Endodermal cell (in vitro differentiated cells): ENCODE results near the gene IZUMO4. TPM values are rescaled to one million over a fixed set of nuclear protein-coding genes. Genes with fewer than 3 reads are reported as not detected.

Experiments
- DNase-seq: peaks from one replicate; pipeline ENCODE4 v3.0.0-alpha.2; 2017
- H3K27ac ChIP-seq: 2 replicates; pipeline ENCODE4 v1.5.1; 2013; ENCODE audit warnings: mild to moderate bottlenecking, low read depth, low read length, moderate library complexity
- H3K27me3 ChIP-seq: 2 replicates; pipeline ENCODE4 v1.6.1; 2013; ENCODE audit warnings: mild to moderate bottlenecking, low read length, moderate library complexity; ENCODE audit not compliant: insufficient read depth, control insufficient read depth, poor library complexity, severe bottlenecking
- H3K36me3 ChIP-seq: 2 replicates; pipeline ENCODE4 v1.7.0; 2013; ENCODE audit warnings: mild to moderate bottlenecking, low read length, moderate library complexity; ENCODE audit not compliant: control insufficient read depth, insufficient read depth
- H3K4me1 ChIP-seq: one replicate; pipeline ENCODE4 v1.7.0; 2013; ENCODE audit warnings: low read length; ENCODE audit not compliant: control insufficient read depth, insufficient read depth
- H3K4me3 ChIP-seq: 2 replicates; pipeline ENCODE4 v1.5.1; 2013; ENCODE audit warnings: mild to moderate bottlenecking, low read length, moderate library complexity
- H3K9ac ChIP-seq: 2 replicates; pipeline ENCODE4 v1.6.1; 2013; ENCODE audit warnings: mild to moderate bottlenecking, low read length, moderate library complexity; ENCODE audit not compliant: poor library complexity, severe bottlenecking; ENCODE audit errors: extremely low read depth
- H3K9me3 ChIP-seq: 2 replicates; pipeline ENCODE4 v1.6.1; 2013; ENCODE audit warnings: mild to moderate bottlenecking, low read length, moderate library complexity; ENCODE audit not compliant: control insufficient read depth
- H3K27ac Mint-ChIP-seq: 2 replicates; pipeline ENCODE4 v1.8.0; 2020; ENCODE audit warnings: mixed read lengths
- H3K27me3 Mint-ChIP-seq: 2 replicates; pipeline ENCODE4 v1.8.0; 2021; ENCODE audit warnings: mild to moderate bottlenecking, mixed read lengths; ENCODE audit not compliant: insufficient read depth
- H3K36me3 Mint-ChIP-seq: 2 replicates; pipeline ENCODE4 v1.8.0; 2020; ENCODE audit warnings: low read depth, mixed read lengths
- H3K4me1 Mint-ChIP-seq: 2 replicates; pipeline ENCODE4 v1.8.0; 2020; ENCODE audit warnings: mixed read lengths
- H3K4me3 Mint-ChIP-seq: 2 replicates; pipeline ENCODE4 v1.8.0; 2020; ENCODE audit warnings: mild to moderate bottlenecking, moderate library complexity, mixed read lengths
- H3K9me3 Mint-ChIP-seq: 2 replicates; pipeline ENCODE4 v1.8.0; 2020; ENCODE audit warnings: mild to moderate bottlenecking, mixed read lengths
- CTCF ChIP-seq: fragments of 200-600 bp; sonication (generic); conservative IDR thresholded peaks from 2 replicates; pipeline ENCODE4 v1.5.0; 2021; ENCODE audit warnings: antibody characterized with exemption, mild to moderate bottlenecking
- WGBS, 2 experiments: methylation state at CpG; one replicate each; pipeline versions ENCODE4 v1.1.5 to v1.1.7; 2013; ENCODE audit warnings: missing lambda C conversion rate in 2 of 2, mixed read lengths in 1 of 2; ENCODE audit not compliant: insufficient coverage in 1 of 2, insufficient read length in 1 of 2; 5-methylcytosine and 5-hydroxymethylcytosine counted together
- total RNA-seq, 2 donors: library from RNA; stranded (reverse); fragmentation: NEBNext Ultra II Directional in 1 of 2; extraction: Animal tissue kit (Norgen Biotek cat#: 25700) in 1 of 2; gene quantifications; 2 replicates in 1 of 2; 3 replicates in 1 of 2; pipeline ENCODE4 v1.2.1, GENCODE V29; 2021

IZUMO4 gene
- total RNA-seq, 2 donors from 2014 or later, result 4.3 to 5.4 TPM

GRCh38 chr19:2148482-2149135, 51.9 kb downstream of the IZUMO4 start:
- H3K4me3 ChIP-seq, result peak overlapping the region; percentile 93
- H3K36me3 Mint-ChIP-seq, result peaks cover 17% of the 10 kb centered on the region
- H3K4me1 ChIP-seq, result peaks cover 4% of the 10 kb centered on the region
- peaks cover 24% of the 10 kb centered on the region for H3K36me3 ChIP-seq
- no peaks in the 10 kb centered on the region for H3K9me3 ChIP-seq
- 93% methylated on average over 15 to 16 of the region's 16 CpGs for WGBS, 2 experiments
- H3K9ac ChIP-seq, result no peak overlapping the region
- no peak for TF ChIP-seq CTCF
- peak overlapping the region; percentile 2 for H3K27ac Mint-ChIP-seq
- no peak overlapping the region for H3K27ac ChIP-seq
- H3K27me3 ChIP-seq, result no peaks in the 10 kb centered on the region
- H3K27me3 Mint-ChIP-seq, result no peaks in the 10 kb centered on the region
- H3K9me3 Mint-ChIP-seq, result no peaks in the 10 kb centered on the region
- H3K4me1 Mint-ChIP-seq, result peaks cover 12% of the 10 kb centered on the region
- peak overlapping the region; percentile 80 for H3K4me3 Mint-ChIP-seq
- DNase-seq, result no peak

Other genes with a start within 250 kb of the IZUMO4 start
- gene REXO1, start 248.4 kb upstream of the IZUMO4 start, total RNA-seq, result 10 to 100 TPM; 51.6 to 56.4 TPM
- 10 to 100 TPM; 39.0 to 42.9 TPM for gene KLF16, start 233.3 kb upstream of the IZUMO4 start, total RNA-seq
- gene ABHD17A, start 211.4 kb upstream of the IZUMO4 start, total RNA-seq, result 10 to 100 TPM; 50.6 to 52.9 TPM
- gene ADAT3, start 191.5 kb upstream of the IZUMO4 start, total RNA-seq, result 10 to 100 TPM in 1 of 2 donors, 1 to 10 TPM in 1; 9.9 to 13.8 TPM
- gene SCAMP4, start 191.5 kb upstream of the IZUMO4 start, total RNA-seq, result 10 to 100 TPM; 69.6 to 75.3 TPM
- 100 to 1,000 TPM; 111 to 112 TPM for gene CSNK1G2, start 155.7 kb upstream of the IZUMO4 start, total RNA-seq
- 100 to 1,000 TPM; 107 to 112 TPM for gene BTBD2, start 81.2 kb upstream of the IZUMO4 start, total RNA-seq
- gene MKNK2, start 45.7 kb upstream of the IZUMO4 start, total RNA-seq, result 100 to 1,000 TPM; 120 to 123 TPM
- gene MOB3A, start 589 bp upstream of the IZUMO4 start, total RNA-seq, result 10 to 100 TPM; 20.9 to 21.8 TPM
- 100 to 1,000 TPM; 162 to 181 TPM for gene AP3D1, start 54.7 kb downstream of the IZUMO4 start, total RNA-seq
- gene DOT1L, start 67.0 kb downstream of the IZUMO4 start, total RNA-seq, result 100 to 1,000 TPM in 1 of 2 donors, 10 to 100 TPM in 1; 84.3 to 102 TPM
- gene PLEKHJ1, start 139.4 kb downstream of the IZUMO4 start, total RNA-seq, result 100 to 1,000 TPM; 146 to 192 TPM
- 100 to 1,000 TPM; 126 to 132 TPM for gene SF3A2, start 139.9 kb downstream of the IZUMO4 start, total RNA-seq
- gene AMH, start 152.4 kb downstream of the IZUMO4 start, total RNA-seq, result 10 to 100 TPM; 20.5 to 35.1 TPM
- under 1 TPM; 0.66 to 0.89 TPM for gene JSRP1, start 159.5 kb downstream of the IZUMO4 start, total RNA-seq
- gene PEAK3, start 185.3 kb downstream of the IZUMO4 start, total RNA-seq, result not detected
- 1 to 10 TPM in 1 of 2 donors, under 1 TPM in 1; 0.20 to 1.0 TPM for gene LINGO3, start 211.2 kb downstream of the IZUMO4 start, total RNA-seq
- 100 to 1,000 TPM; 141 to 149 TPM for gene LSM7, start 231.7 kb downstream of the IZUMO4 start, total RNA-seq
- 100 to 1,000 TPM; 115 to 118 TPM for gene SPPL2B, start 231.8 kb downstream of the IZUMO4 start, total RNA-seq